T-cell (primary cell): Measurements from ENCODE around the gene PLPPR3. TPM values are rescaled to one million over a fixed set of nuclear protein-coding genes. Genes with fewer than 3 reads are reported as not detected.
A peak's percentile ranks its signal among the peaks of the same experiment; 100 is the strongest.

Experiments used
- ATAC-seq, 4 experiments: fragments of 200-7000 bp in 3 of 4; fragments of 150-1000 bp in 1 of 4; cut with Tn5 transposase; replicated peaks in 1 of 4; 1 replicate in 3 of 4; 2 replicates in 1 of 4; pipeline ENCODE4 v1.10.0; 2021; ENCODE audit warnings: moderate library complexity in 3 of 4, mild to moderate bottlenecking in 2 of 4, moderate number of reproducible peaks in 1 of 4
- CTCF ChIA-PET, 2 donors: fragments of 300-600 bp; sonication (Branson Sonifier 250); formaldehyde crosslinking; loops; one replicate each; lab custom pipeline; 2022; ENCODE audit warnings: antibody characterized with exemption in 2 of 2; lab: Charles Lee
- POLR2A ChIA-PET, 2 donors: fragments of 300-600 bp; sonication (Branson Sonifier 250); formaldehyde crosslinking; loops; one replicate each; lab custom pipeline; 2022; ENCODE audit warnings: antibody characterized with exemption in 2 of 2; lab: Charles Lee
- DNase-seq, 35 experiments: peaks; one replicate each; pipeline versions ENCODE4 v3.0.0 to v3.0.0-alpha.2; 2013 to 2023
- H3K27ac ChIP-seq: one replicate; pipeline ENCODE4 v1.5.1; 2013; ENCODE audit warnings: low read length
- H3K27me3 ChIP-seq, 2 experiments: replicated peaks in 1 of 2; 1 replicate in 1 of 2; 2 replicates in 1 of 2; pipeline versions ENCODE4 v1.6.1 to v1.7.0; 2013; ENCODE audit warnings: low read length in 1 of 2, mixed read lengths in 1 of 2; ENCODE audit not compliant: control insufficient read depth in 2 of 2, insufficient read depth in 2 of 2; ENCODE audit errors: extremely low read depth in 1 of 2
- H3K36me3 ChIP-seq, 2 donors: 1 replicate in 1 of 2; 2 replicates in 1 of 2; pipeline versions ENCODE4 v1.6.1 to v1.7.0; 2013; ENCODE audit warnings: low read length in 1 of 2; ENCODE audit not compliant: control insufficient read depth in 2 of 2, insufficient read depth in 1 of 2; ENCODE audit errors: extremely low read depth in 1 of 2
- H3K4me1 ChIP-seq, 2 experiments: 1 replicate in 1 of 2; 2 replicates in 1 of 2; pipeline versions ENCODE4 v1.6.1 to v1.7.0; 2013; ENCODE audit warnings: low read length in 2 of 2, mixed read lengths in 1 of 2; ENCODE audit not compliant: insufficient read depth in 2 of 2, control insufficient read depth in 1 of 2; ENCODE audit errors: extremely low read depth in 1 of 2
- H3K4me3 ChIP-seq, 2 donors: 1 replicate in 1 of 2; 2 replicates in 1 of 2; pipeline versions ENCODE4 v1.5.1 to v1.7.0; 2013; ENCODE audit warnings: mild to moderate bottlenecking in 2 of 2, low read length in 1 of 2, moderate library complexity in 1 of 2; ENCODE audit not compliant: control insufficient read depth in 1 of 2; ENCODE audit errors: extremely low read depth in 1 of 2
- H3K9me3 ChIP-seq: 2 replicates; pipeline ENCODE4 v1.7.0; 2013
- H3K27ac Mint-ChIP-seq, 2 donors: one replicate each; pipeline ENCODE4 v1.8.0; 2020 to 2021; ENCODE audit warnings: mild to moderate bottlenecking in 2 of 2, mixed read lengths in 2 of 2
- H3K27me3 Mint-ChIP-seq, 2 donors: one replicate each; pipeline ENCODE4 v1.8.0; 2021 to 2022; ENCODE audit warnings: mixed read lengths in 2 of 2
- H3K36me3 Mint-ChIP-seq: one replicate; pipeline ENCODE4 v1.8.0; 2021; ENCODE audit warnings: mixed read lengths
- H3K4me1 Mint-ChIP-seq, 3 donors: one replicate each; pipeline ENCODE4 v1.8.0; 2020 to 2022; ENCODE audit warnings: mixed read lengths in 3 of 3, mild to moderate bottlenecking in 1 of 3
- H3K4me3 Mint-ChIP-seq, 3 donors: one replicate each; pipeline ENCODE4 v1.8.0; 2020 to 2022; ENCODE audit warnings: mild to moderate bottlenecking in 3 of 3, mixed read lengths in 3 of 3, moderate library complexity in 3 of 3
- H3K9me3 Mint-ChIP-seq, 3 donors: one replicate each; pipeline ENCODE4 v1.8.0; 2020 to 2022; ENCODE audit warnings: mixed read lengths in 3 of 3
- WGBS: methylation state at CpG from one replicate; pipeline ENCODE4 v1.1.5; 2013; ENCODE audit warnings: missing lambda C conversion rate; ENCODE audit not compliant: insufficient coverage; 5-methylcytosine and 5-hydroxymethylcytosine counted together
- total RNA-seq, 35 experiments: library from RNA in 6 of 35; stranded (reverse) in 6 of 35; fragments of 120-200 nt in 1 of 35; gene quantifications; one replicate each; pipeline versions ENCODE4 v1.2.1 to v1.2.4 and lab custom pipeline; 2013 to 2026

Gene PLPPR3
- total RNA-seq, 5 donors from 2014 or later (not counting 1 experiment from before 2014, with no cell fraction given) = 0.22 to 0.36 (median 0.26) TPM; not detected in 2

DNA sequence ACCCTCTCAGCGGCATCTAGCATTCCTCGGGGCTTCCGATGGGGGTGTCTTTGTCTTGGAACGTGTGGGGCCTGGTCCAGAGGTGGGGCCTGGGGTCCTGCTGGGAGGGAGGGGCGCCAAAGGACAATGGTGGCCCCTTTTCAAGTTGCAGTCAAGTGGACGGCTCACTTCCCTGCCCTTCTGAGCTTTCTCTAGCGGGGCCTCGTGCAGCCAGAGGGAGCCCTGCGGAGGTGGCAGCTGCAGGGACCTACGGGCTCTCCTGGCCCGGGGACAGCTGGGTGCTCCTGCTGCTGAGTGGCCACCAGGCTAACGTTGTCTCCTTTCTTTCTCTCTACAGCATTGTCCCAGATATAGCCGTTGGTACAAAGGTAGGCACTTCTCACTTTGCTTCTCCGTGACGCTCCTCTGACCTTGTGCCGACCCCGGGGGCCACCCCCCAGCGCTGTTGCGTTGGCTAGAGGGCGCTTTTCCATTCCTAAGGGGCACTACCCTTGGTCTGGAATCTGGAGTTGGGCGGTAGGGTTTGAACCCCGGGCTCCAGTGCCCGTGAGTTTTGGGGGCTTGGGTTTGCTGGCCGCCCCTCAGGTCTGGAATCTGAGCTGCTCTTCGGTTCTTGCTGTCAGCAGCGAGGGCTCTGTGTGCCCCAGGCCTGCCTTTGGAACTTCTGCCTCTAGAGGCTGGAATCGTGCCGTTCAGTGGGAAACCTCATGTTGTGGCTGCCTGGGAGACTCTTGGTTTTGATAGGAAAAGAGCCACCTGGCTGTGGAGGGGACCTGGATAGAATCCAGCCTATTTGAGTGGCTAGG, 22.5 kb downstream of the PLPPR3 start:
- H3K4me1 ChIP-seq = peaks cover 27 to 71% of the 10 kb centered on the region in 2 experiments
- DNase-seq (peak in 5 of 35 experiments; percentile 11 to 49 (median 25)), ATAC-seq (no peak)
- no peaks in the 10 kb centered on the region for H3K27me3 ChIP-seq
- Mint-ChIP-seq H3K9me3 (no peaks in the 10 kb centered on the region), H3K4me1 (peaks cover 42 to 57% (median 52%) of the 10 kb centered on the region in 3 donors), H3K27me3 (no peaks in the 10 kb centered on the region), H3K27ac (peak overlapping the region; percentile 94 to 96), H3K4me3 (peak overlapping the region; percentile 80 to 94 (median 89)), H3K36me3 (peaks cover 13% of the 10 kb centered on the region)
- ChIA-PET POLR2A (no interaction called here), CTCF (no interaction called here)
- peak overlapping the region; percentile 67 for H3K27ac ChIP-seq
- H3K9me3 ChIP-seq = no peaks in the 10 kb centered on the region
- H3K36me3 ChIP-seq = peaks cover 18 to 30% of the 10 kb centered on the region in 2 donors
- H3K4me3 ChIP-seq = peak overlapping the region; percentile 70 to 77
- 10% methylated on average over 22 of the region's 28 CpGs for WGBS

DNA sequence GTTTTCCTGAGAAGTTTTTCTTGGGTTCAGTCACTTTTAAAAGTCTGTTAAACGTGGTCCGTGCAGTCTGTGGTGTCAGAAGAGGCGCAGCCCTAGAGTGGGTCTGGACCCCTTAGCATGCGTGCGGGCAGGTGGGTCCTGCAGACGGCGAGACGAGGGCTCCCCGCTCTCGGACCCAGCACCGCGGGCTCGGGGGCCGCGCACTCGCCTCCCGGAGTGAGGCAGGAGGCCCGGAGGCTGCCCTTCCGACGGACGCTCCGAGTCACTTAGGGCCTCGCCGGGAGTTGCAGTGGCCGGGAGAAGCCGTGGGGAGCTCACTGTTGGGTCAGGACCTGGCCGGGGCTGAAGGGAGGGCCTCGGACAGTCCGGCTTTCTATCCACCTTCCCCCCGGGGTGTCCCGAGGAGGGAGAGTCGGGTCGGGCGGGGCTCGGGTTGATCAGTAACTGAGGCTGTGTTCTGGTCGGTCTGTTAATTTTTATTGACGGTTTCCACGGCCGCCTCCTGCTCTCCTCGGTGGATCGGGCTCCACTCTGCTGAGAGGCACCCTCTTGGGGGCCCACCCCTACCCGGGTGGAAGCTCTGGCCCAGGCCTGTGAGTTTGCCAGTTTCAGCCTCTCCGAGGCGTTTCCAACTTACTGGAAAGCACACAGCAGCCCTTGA, 23.2 kb downstream of the PLPPR3 start:
- Histone ChIP-seq H3K9me3 (no peaks in the 10 kb centered on the region), H3K4me3 (peak overlapping the region; percentile 70 to 77), H3K36me3 (peaks cover 13 to 23% of the 10 kb centered on the region in 2 donors), H3K27ac (peak overlapping the region; percentile 67), H3K4me1 (peaks cover 27 to 65% of the 10 kb centered on the region in 2 experiments), H3K27me3 (no peaks in the 10 kb centered on the region)
- peak overlapping the region; percentile 94 to 96 for H3K27ac Mint-ChIP-seq
- peaks cover 42 to 52% (median 49%) of the 10 kb centered on the region in 3 donors for H3K4me1 Mint-ChIP-seq
- peak overlapping the region; percentile 80 to 94 (median 89) for H3K4me3 Mint-ChIP-seq
- ChIA-PET CTCF (no interaction called here), POLR2A (no interaction called here)
- peaks cover 6% of the 10 kb centered on the region for H3K36me3 Mint-ChIP-seq
- no peaks in the 10 kb centered on the region for H3K27me3 Mint-ChIP-seq
- ATAC-seq = no peak
- no peaks in the 10 kb centered on the region for H3K9me3 Mint-ChIP-seq
- under 1% methylated on average over 29 of the region's 44 CpGs for WGBS
- peak in 5 of 35 experiments; percentile 19 to 40 (median 28) for DNase-seq

DNA sequence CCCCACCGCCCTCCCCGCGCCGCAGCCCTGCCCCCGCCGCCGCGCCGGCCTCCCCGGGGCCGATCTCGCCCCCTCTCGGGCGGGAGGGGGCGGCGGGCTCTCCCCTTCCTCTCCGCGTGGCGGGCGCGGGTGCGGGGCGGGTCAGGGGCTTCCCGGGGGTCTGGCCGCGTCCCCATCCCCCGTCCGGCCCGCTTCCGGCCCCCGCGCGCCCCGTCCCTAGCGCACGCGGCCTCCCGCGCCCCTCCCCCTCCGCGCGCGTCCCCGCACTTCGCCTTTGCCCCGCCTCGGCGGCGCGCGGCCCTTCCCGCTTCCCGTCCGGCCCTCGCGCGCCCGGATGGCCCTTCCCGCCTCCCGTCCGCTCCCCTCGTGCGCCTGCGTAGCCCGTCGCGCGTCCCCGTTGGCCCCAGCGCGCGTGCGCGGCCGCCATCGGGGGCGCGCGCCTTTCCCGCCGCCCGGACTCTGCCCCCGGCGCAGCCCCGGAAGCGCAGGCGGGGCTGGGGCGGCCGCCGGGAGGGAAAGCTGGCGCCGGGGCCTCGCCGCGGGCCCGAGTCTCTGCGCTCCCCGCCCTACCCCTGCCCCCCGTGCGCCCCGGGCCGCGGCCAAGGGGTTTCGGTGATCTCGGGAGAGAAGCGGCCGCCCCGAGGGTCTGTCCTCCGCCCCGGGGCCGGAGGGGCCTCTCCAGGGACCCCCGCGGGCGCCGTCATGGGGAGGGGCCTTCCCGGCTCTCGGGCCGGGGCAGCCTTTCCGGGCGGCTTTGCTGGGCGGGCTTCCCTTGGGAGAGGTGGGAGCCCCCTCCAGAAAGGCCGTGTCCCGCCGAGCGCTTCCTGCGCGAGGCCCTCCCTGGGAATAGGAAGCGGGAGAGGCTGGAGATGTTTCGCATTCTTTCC, 24.0 kb downstream of the PLPPR3 start:
- under 1% methylated on average over 118 of the region's 129 CpGs for WGBS
- peak; percentile 23 to 41 (median 37) for ATAC-seq
- H3K4me1 ChIP-seq = peaks cover 27 to 57% of the 10 kb centered on the region in 2 experiments

DNA sequence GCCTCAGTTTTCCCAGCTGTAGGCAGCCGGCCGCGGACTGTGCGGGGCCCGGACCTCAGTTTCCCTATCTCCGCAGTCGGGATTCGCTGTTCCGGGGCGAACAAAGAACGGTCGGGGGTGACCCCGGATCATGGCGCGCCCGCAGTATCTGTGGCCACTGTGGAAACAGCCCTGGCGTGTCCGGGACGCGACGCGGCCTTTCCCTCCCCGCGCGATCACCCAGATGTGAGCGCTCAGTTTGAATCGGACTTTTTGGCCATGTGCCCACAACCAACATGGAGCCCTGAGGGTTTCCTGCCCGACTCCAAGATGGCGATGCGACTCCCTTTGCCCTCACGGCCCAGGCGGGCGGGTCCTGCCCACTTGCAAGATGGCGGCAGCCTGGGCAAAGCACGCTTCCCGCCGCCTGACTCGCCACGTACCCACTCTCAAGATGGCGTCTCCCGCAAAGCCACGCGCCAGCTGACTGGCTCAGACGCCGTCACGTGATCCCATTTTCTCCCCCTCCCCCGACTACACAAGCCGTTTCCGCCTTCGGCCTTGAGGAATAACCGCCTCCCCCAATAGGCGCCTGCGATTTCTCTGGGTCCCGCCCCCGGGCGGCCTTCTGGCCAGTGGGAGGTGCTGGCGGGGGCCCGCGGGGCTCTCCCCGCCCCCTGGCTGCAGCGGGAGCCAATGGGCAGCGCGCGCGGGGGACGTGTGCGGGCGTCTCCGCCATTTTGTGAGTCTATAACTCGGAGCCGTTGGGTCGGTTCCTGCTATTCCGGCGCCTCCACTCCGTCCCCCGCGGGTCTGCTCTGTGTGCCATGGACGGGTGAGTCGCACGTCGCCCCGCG, 24.8 kb downstream of the PLPPR3 start, which contains the start of gene PTBP1:
Gene PTBP1 (plus strand): TSS at position 761 of the 836 bp plus-strand sequence. CDS start 46 bp downstream, at position 807.
- Mint-ChIP-seq H3K27me3 (no peaks in the 10 kb centered on the region), H3K27ac (peak within 1 kb of the TSS; percentile 91 to 94), H3K36me3 (no peaks in the 10 kb centered on the region), H3K4me1 (peaks cover 32 to 36% (median 34%) of the 10 kb centered on the region in 3 donors), H3K4me3 (peak within 1 kb of the TSS; percentile 86 to 94 (median 93)), H3K9me3 (no peaks in the 10 kb centered on the region)
- ChIA-PET POLR2A (interaction anchor here in 1 of 2 donors (0.8 kb wide), 1 partner anchor 225 kb away, joined by 3 read pairs; the partner anchor contains the start of gene RNU6-2), CTCF (interaction anchor here in 1 of 2 donors (0.9 kb wide), 1 partner anchor 134 kb away, joined by 3 read pairs; the partner anchor contains the start of gene RNF126)
- peak; percentile 82 to 88 (median 84) for ATAC-seq
- Histone ChIP-seq H3K27ac (peak within 1 kb of the TSS; percentile 67), H3K27me3 (peaks cover 0 to 6% of the 10 kb centered on the region in 2 experiments), H3K4me3 (peak within 1 kb of the TSS; percentile 77 to 80), H3K36me3 (peaks cover 0 to 12% of the 10 kb centered on the region in 2 donors), H3K9me3 (no peaks in the 10 kb centered on the region), H3K4me1 (peaks cover 20 to 48% of the 10 kb centered on the region in 2 experiments)
- peak; percentile 95 to 100 (median 100) for DNase-seq
- WGBS = under 1% methylated on average over 79 of the region's 83 CpGs

More for the DNA sequence above, 24.0 kb downstream of the PLPPR3 start:
- Mint-ChIP-seq H3K4me3 (peak overlapping the region; percentile 86 to 94 (median 89)), H3K27ac (peak overlapping the region; percentile 87 to 91), H3K36me3 (peaks cover 2% of the 10 kb centered on the region), H3K27me3 (no peaks in the 10 kb centered on the region), H3K9me3 (no peaks in the 10 kb centered on the region), H3K4me1 (peaks cover 41 to 45% (median 43%) of the 10 kb centered on the region in 3 donors)
- DNase-seq = peak; percentile 73 to 94 (median 82)
- peak overlapping the region; percentile 67 for H3K27ac ChIP-seq
- H3K27me3 ChIP-seq = no peaks in the 10 kb centered on the region
- H3K36me3 ChIP-seq = peaks cover 7 to 16% of the 10 kb centered on the region in 2 donors
- ChIA-PET POLR2A (interaction anchor here in 1 of 2 donors (0.8 kb wide), 1 partner anchor 224 kb away, joined by 3 read pairs; the partner anchor contains the start of gene RNU6-2), CTCF (interaction anchor here in 1 of 2 donors (0.9 kb wide), 1 partner anchor 134 kb away, joined by 3 read pairs; the partner anchor contains the start of gene RNF126)
- H3K9me3 ChIP-seq = no peaks in the 10 kb centered on the region
- H3K4me3 ChIP-seq = peak overlapping the region; percentile 70 to 77
